Right kidney (tissue), 1 donor: ENCODE data around the gene KSR2.

Source experiments
- DNase-seq: peaks from one replicate; pipeline ENCODE4 v3.0.0-alpha.2; 2016

The KSR2 gene

DNA sequence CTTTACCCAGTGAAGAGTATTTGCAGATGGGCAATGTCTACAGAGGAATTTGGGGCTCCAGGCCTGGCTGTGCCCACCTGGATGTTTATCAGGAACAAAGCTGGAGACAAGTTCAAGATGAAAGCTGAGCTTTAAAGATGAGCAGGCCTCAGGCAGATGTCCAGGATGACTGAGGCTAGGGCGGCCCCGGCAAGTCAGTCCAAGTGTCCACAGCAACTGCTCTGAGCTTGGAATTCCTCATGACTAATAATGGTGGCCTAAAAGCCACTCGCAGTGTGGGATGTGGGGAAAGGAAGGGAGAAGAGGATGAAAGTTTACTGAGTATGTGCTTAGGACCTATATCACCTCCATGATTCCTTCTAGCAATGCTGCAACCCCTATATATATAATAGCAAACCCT lies 479.1 kb downstream of the KSR2 start:
- DNase-seq: no peak

DNA sequence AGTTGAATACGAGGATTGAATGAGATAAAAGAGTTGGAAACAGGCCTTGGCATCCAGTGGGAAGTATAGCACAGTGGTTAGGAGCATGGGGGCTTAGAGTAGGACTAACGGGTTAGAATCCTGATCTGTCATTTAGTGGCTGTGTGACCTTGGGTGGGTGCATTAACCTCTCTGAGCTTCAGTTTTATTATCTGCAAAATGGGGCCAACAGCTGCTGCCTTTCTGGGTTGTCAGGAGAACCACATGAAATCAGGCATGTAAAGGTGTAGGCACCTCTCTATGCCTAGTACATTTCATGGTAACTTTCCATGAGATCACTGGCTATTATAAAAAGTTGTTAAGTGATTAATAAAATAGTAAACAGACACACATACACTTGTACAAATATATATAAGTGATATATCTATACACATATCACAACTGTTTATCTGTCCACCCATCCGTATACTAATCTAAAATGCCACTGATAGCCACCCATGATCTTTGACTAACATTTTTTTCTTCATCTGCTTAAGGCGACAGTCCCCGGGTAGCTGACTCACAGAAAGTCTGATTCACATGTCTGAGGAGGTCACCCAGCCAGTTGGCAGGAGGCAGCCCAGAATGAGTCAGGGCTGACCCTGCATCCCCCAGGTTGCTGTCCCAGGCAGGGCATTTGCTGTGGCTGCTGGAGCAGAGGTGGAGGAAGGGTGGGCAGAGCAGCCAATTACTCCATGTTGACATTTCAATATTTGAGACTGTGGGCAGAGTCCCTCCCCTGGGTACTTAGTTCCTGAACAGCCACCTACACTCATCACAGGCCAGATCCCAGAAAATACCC lies 481.7 kb downstream of the KSR2 start:
- DNase-seq: peak; percentile 15

DNA sequence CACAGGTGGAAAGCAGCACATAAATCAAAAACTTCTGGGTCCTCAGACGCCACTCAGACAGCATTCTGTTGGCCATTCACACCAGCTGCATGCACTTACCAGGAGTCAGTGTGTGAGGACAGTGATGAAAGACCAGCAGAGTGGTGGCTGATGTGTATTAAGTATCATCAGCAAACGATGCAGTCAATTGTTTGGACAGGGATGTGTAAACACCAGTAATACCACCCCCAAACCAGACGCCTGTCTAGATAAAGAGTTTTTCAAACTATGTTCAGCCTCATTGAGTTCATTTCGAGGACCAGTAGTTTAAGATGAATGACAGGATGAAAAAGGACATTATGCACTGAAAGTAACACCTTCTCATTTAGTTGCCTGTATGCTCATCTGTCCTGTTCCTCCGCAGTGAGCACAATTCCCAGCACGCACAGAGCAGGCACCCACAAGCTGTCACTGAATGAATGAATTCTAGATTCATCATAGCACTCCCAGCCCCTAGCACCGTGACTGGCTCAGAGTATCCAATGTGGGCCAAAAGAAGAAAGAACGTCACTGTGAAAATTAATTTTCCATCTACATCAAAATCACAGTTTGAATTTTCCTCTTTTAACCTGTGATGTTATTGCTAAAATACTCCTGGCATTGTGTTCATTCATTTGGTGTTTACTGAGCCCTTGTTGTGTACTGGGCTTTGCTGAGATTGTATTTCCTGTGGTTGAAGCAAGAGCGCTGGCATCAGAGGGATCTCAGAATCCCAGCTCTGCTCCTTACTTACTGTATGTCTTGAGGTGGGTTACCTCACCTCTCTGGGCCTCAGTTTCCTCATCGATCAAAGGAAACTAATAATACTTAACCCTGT lies 482.6 kb downstream of the KSR2 start:
- DNase-seq: no peak

DNA sequence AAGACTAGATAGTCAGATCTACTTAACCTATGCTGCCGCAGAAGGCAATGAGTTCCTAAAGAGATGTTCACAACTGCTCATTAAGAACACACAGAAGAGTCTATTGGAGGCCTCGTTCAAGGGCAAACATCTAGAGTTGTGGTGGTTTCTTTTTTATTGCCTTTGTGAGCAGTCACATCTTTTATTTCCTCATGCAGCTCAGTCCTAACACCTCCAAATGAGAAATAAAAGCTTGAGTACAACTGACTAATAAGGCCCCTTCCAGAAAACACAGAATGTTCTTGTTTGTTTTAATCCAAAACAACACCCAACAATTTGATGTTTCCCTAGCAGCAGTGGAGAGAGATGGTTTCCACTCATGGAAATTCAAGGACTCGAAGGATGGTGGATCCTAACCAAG lies 483.9 kb downstream of the KSR2 start:
- DNase-seq: no peak

DNA sequence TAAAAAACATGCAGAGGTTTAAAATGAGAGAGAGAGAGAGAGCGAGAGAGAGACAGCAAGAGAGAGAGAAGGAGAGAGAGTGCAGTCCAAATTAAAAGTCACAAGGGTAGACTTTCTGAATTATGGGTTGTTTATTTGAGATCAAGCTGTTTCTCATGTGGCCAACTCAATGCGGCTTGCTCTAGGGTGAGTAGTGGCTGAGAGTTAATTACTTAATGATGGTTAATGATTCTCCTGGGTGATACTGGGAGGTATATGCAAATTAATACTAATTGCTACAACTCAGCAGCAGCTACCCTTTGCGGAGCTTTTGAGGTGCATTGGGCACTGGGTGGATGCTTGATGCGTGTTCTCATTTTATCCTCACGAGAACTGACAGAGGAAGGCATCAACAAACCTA lies 485.3 kb downstream of the KSR2 start:
- no peak for DNase-seq

DNA sequence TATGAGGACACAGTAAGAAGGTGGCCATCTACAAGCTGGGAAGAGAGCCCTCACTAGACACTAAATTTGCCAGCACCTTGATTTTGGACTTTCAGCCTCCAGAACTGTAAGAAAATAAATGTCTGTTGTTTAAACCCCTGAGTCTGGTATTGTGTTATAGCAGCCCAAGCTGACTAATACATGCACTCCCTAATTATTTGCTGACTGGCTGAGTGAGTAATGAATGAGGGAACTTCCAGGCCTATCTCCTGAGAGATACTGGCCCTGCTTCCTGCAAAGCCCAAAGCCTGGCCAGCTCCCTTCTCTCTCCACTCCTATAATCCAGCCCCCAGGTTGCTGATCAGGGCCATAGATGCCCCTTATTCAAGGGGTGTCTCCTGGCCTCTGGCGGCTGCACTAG lies 487.3 kb downstream of the KSR2 start:
- DNase-seq: no peak

DNA sequence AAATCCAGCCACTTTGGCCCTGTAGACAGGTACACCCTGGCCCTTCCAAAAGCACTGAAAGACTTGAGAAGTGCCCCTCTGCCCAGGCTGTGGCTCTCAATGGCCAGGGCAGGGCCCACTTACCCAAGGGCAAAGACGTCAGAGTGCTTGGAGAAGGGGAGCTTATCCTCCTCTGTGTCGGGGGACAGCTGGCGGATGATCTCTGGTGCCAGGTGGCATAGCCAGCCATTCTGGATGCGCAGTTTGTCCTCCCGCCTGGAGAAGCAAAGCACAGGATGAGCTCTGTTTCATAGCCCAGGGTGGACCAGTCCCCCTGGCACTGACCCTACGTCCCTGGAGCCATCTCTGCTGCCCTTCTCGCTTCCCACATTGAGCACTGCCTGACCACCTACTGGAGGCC lies 492.4 kb downstream of the KSR2 start:
- DNase-seq: no peak

DNA sequence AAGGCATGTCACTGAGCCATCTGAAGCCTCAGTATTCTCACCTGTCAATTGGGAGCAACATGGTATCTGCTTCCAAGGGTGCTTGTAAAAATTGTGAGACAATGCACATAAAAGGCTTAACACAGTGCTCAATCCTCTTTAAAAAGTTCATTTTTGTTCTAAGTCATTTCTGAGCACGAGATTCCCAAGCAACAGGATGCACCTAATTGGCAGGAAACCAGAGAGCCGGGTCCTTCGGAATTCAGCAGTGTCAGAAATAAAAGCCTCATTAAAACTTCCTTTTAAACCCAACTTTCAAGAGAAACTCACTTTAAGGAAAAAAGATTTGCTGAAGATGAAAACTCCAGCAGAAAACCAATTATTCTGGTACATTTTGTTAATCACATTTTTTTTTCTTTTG lies 494.9 kb downstream of the KSR2 start:
- no peak for DNase-seq

DNA sequence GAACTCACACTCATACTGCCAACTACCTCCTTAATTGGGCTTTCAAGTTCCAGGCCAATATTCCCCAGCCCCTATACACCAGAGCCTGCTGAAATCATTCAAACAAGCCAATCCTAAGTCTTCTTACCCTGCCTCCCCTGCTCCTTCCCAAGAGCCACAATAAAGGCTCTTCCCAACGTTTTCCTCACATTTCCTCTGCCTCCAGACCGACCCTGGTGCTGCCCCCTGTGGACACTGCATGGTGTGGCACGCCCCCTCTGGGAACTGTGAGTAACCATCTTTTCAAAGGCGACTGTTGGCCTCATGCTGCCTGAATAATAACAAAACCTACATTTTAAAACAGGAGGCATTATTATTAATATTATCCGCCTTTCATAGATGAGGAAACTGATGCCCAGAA lies 495.8 kb downstream of the KSR2 start:
- no peak for DNase-seq

DNA sequence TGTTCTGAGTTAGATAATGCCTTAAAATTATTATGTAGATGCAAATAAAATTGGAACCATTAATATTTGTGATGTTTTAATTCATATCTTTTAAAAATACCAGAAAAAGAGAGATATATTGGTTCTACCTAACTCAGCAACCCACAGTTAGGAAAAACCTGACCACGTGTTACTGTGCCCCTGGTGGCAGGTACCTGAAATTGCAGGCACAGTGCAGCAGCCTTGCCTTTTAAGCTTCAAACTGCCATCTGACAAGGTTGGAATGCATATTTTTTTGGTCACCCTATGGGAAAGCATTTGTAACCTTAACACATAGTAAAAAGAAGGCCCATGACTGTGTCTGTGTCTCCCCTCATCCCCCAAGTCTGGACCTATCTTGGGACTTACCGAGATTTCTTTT lies 498.0 kb downstream of the KSR2 start:
- DNase-seq: no peak

DNA sequence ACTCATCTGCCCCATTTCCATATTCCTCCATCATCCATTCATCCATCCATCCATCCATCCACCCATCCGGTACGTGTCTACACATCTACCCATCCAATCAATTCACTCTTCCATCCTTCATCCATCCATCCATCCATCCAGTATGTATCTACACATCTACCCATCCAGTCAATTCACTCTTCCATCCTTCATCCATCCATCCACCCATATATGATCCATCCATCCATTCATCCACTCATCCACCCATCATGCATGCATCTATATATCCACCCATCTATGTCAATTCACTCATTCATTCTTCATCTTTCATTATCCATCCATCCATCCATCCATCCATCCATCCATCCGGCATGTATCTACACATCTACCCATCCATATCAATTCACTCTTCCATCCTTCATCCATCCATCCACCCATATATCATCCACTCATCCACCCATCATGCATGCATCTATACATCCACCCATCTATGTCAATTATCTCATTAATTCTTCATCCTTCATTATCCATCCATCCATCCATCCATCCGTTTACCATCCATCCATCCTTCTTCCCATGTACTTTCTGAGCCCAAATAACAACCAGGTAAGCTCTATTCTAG lies 498.8 kb downstream of the KSR2 start:
- no peak for DNase-seq

DNA sequence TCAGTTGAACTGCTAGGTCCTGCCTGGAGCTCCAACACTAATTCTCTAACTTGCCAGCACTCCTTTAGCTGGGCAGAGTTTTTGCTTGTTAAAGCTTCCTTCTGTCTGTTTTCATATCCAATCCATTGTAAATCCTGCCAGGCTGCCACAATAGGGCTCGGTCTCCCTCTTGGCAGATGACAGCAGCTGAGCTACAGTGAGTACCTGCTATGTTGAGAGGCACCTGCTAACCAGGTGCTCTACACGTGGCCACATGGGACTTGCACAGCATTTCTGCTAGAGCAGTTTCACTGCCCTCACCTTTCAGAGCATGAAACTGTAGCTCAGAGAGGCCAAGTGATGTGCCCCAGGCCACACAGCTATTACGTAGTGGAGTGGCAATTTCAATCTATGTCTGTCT lies 500.8 kb downstream of the KSR2 start:
- no peak for DNase-seq

DNA sequence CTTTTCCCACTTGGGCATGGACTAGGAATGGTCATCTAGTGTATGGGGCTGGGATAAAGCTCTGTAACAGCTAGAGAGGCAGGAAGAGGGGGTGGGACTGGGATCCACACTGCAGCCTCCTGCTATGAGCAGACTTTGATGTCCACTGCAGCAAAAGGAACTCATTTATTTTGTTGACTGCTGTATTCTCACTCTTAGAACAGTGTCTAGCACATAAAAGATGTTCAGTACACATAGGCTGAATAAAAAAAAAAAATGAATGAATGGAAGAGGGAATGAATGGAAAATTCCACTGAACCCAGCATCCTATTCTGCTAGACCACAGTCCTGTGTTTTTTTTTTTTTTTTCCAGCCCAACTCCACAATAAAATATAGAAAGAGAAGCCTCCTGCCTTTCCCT lies 501.2 kb downstream of the KSR2 start:
- DNase-seq: no peak

DNA sequence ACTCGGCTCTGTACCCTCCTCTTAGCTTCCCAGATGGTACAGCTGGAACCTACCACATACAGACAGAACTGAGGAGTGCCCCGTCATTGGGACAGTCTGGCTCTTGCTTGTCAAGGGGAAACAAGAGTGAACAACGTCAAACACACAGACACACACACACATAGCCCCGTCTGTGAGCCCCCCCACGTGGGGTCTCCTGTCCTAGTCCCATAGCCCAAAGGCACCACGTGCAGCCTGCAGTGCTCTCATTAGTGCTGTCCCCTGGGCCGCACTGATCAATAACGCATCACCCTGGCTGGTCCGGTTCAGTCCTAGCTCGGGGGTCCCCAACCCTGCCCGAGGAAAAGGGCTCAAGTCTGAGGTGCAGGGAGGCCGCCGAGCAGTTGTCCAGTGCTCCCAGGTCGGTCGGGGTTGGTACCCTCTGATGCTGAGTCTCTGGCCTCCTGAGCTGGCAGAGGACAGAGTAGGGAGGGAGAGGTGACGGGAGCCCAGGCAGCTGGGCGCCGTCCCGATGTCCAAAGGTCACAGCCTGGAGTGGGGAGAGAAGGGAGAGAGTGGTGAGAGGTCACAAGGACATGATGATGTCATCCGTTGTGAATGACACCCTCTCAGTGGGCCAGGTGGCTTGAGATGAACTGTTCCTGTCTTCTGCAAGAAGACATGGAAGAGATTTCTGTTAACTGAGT lies 502.0 kb downstream of the KSR2 start:
- no peak for DNase-seq

DNA sequence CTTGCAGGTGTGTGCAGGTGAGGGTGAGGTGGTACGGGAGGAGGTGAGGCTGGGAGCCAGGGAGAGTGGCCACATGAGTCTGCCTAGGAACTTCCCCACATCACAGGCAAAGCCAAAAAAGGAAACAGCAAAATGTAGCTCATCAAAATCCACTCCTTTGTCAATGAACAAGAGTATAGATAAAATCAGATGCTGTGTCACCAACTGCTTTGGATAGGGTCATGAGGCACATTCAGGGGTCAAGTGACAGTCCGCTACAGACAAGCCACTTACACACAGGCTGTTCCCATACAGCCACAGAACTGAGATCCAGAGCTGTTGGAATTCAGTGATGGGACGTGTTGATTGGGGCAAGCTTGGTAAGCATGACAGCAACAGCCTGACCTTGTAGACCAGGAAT lies 507.1 kb downstream of the KSR2 start:
- DNase-seq: no peak

DNA sequence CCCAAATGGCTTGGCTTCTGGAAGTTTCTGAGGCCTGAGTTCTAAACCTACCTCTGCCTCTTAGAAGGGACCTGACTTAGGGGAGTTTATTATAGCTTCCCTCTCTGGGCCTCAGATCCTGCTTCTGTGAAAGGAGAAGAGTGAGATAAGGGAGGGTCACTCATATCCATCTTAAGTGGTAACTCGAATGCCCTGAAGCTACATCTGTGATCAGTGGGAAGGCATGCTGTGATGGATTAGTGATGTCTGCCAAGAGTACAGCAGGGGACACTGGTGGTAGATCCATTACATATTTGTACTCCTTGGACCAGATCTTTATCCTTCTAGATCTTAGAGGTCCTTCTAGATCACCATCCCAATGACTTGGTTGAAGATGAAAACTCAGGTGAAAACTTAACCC lies 509.6 kb downstream of the KSR2 start:
- no peak for DNase-seq

DNA sequence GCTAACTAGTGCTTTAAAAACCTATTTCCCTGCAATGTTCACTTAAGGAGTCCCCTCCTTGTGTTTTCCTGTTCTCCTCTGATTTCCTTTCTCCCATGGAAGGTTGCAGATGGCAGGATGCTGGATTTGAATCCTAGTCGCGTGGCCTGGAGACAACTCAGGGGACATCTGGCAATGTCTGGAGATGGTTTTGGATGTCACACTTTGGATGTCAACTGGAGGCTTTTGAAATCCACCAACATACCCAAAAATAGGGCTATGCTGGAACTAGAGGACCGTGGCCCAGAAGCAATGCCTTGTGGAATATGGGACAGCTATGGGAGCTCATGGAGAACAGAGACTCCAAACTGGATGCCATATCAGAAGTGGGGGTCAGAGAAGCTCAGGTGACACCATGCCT lies 511.6 kb downstream of the KSR2 start:
- DNase-seq: no peak

DNA sequence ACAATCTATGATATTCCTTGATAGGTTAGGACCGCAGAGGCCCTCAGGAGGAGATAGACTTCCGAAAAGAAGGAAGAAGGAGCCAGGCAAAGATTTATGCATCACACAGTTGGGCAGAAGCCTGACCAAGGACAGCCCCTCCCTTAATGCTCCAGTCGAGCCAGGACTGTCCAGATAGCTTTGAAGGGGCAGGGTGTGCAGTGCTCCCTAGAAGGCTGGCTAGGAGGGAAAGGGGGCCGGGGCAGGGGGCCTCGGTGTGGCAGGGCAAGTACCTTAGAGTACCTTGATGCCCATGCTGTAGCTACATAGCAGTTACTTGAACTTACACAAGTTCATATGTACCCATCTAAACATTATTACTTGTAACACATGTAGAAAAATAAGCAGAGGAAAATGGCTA lies 512.7 kb downstream of the KSR2 start:
- DNase-seq: no peak

DNA sequence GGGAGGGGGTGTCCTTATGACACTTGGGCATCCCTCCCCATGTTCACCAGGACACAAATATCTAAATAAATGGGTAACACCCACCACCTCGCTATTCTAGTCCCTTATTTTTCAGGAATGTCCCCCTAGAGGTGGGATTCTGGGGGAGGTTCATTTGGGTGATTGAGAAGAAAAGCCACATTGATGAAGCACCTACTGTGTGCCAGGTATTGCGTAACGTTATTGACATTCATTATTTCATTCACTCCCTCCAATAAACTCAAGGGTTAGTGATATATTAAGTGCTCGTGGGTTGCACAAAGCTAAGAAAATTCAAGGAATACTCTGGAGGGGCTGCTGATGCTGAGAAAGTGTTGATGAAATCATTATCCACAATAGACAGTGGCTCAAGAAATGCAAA lies 514.8 kb downstream of the KSR2 start:
- no peak for DNase-seq

DNA sequence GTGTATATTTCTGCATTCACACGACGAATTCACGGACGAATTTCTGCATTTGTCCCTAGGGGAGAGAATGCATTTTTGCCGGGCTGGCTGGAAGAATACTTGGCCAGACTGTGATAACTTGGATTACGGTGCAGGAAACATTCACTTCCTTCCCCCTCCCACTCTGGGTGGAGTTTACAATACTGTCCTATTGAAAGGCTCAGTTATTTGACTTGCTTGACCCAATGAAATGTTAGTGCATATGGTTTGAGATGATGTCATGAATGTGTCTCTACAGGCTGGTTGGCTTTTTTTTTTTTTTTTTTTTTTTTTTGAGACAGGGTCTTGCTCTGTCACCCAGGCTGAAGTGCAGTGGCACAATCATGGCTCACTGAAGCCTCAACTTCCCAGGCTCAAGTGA lies 516.7 kb downstream of the KSR2 start:
- no peak for DNase-seq

DNA sequence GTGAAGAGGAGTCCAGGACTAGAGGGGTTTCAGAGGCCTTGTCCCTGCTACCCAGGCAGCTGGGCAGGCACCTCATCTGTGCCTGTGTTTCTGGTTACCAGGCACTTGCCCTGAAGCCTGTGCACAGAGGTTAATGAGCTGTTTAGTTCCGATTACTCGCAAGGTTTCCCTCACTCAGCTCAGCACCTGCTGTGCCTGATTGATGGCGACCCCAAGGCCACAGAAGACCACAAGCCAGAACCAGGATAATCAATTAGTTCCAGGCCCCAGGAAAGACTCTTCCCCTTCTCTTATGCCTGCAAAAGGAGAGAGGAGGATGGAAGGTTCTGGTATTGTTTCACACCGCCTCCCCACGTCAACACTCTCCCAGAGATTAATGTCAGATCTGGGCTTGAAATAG lies 518.6 kb downstream of the KSR2 start:
- DNase-seq: no peak

DNA sequence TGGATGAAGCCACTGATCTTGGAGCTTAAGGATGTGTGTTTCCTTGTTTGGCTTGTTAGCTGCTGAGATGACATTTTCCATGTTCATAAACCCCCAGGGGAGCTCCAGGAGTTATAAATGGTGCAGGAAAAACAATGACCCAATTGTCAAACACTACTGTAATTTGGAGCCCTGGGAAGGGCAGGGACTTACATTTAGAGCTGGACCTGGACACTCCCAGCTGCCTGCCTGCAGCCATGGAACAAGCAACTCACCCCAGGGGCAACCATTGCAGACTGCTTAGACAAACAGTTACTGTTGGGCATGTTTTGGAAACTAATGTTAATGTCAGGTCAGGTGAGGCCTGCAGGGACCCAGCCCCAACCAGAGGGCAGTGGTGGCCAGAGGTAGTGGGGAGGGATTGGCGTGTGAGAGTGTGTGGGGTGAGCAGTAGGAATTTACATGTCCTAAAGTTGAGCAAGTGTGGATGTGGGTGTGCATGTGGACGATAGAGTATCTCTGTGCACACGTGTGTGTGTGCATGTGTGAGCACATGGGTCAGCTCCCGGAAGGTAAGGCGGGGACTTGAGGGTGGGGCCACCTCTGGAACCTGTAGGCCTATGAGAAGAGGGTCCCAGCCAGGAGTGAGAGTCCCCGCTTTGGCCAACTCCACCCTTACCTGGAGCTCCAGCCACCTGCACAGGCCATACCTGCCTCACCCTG lies 521.0 kb downstream of the KSR2 start:
- no peak for DNase-seq
